NCI-H1092 (cell line): Measurements from ENCODE around the gene CD52.
A peak's percentile ranks its signal among the peaks of the same experiment; 100 is the strongest.
"Not testable (repeated sequence)": the region's sequence is repeated elsewhere in the genome, so short reads cannot be mapped to it uniquely, and the experiment has no call there.

ENCODE experiments used
- DNase-seq: peaks from one replicate; lab custom pipeline; 2025; lab: John Stamatoyannopoulos, UW

Gene CD52

GRCh38 chr1:26302733-26303405 is 14.9 kb upstream of the CD52 start:
- DNase-seq, result no peak

- no peak for DNase-seq
Measured at GRCh38 chr1:26305667-26306289, 12.0 kb upstream of the CD52 start.

GRCh38 chr1:26306290-26307229 is 11.2 kb upstream of the CD52 start, which contains the start of gene UBXN11:
UBXN11 (minus strand) TSS chr1:26306636; CDS start chr1:26302883, 3,753 bp downstream.
- DNase-seq, result peak; percentile 99

DNA sequence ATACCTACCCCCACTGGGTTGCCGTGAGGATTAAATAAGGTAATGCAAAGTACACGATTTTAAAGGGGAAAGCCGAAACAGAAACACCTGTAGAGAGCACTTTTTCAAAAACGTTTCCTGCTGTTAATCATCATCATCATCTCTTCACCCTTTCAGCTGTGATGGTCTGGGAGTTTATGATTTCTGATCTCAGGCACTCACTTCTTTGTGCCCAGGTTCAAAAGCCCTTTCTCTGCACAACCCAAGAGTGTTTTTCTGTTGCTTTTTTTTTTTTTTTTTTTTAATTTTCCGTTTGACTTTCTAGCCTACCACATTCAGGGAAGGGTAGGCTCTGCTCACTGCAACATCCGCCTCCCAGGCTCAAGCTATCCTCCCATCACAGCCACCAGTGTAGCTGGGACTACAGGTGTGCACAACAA is 10.4 kb upstream of the CD52 start:
- DNase-seq, result no peak

DNA sequence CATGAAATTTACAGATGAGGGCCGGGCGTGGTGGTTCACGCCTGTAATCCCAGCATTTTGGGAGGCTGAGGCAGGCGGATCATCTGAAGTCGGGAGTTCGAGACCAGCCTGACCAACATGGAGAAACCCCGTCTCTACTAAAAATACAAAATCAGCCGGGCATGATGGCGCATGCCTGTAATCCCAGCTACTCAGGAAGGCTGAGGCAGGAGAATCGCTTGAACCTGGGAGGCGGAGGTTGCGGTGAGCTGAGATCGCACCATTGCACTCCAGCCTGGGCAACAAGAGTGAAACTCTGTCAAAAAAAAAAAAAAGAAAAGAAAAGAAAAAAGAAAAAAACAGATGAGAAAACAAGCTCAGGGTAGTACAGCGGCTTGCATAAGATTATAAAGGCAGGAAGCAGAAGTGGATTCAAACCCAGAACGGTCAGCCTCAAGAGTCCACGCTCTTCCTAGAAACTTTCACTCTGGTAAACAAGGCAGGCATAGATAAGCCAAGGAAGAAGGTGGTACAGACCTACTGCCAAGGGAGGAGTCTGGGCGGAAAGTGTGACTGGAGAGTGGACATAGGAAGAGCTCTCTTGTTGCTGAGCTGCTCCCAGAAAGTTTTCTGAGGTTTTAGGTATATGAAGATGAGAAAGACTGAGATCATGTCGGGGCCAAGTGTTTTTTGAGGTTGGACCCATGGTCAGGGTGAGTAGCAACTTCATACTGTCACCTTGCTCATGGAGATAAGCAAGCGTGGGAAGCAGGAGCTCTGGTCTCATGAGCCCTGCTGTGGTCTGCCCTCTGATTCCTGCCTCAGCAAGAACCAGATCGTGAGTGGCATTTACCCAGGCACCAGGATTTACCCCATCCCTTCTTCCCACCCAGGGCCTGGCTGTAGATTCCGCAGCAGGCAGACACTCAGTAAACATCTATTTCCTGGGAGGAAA is 9.5 kb upstream of the CD52 start:
- DNase-seq, result not testable (repeated sequence)

DNA sequence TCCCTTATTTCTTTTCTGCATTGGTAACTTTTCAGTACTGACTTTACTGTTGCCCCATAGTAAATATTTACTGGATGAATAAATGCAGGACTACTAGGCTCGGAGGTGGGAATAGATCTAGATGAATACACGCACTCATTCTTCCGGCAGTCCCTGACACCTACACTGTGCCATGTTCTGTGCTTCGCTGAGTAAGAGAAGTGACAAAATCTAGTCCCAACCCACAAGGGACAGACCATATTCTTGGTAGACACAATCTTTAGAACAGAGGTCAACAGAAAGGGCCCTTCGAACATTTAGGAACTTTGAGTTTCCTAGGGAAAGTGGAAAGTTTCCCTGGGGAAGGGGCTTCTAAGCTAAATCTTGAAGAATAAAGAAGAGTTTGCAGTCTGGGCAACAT is 3.3 kb upstream of the CD52 start:
- DNase-seq, result no peak

GRCh38 chr1:26315874-26316850 is 1.6 kb upstream of the CD52 start:
- DNase-seq, result no peak

DNA sequence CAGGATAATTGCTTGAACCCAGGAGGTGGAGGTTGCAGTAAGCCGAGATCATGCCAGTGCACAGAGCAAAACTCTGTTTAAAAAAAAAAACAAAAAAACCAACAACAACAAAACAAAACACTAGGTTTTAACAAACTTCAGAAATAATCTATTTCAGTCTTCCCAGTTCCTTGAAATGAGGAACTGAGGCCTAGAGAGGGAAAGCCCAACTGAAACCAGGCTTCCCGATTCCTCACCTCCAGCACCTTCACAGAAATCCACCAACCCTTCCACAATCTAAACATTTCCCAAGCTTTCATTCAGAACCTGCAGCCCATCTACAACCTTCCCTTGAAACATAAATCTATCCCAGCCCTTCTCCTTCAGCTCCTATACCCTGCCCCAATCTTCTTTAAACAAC is 612 bp upstream of the CD52 start:
- DNase-seq, result no peak

- no peak for DNase-seq
Measured at GRCh38 chr1:26318338-26319064, 743 bp downstream of the CD52 start.

- DNase-seq, result no peak
Measured at GRCh38 chr1:26320896-26321295, 3.1 kb downstream of the CD52 start.

- peak; percentile 71 for DNase-seq
Measured at GRCh38 chr1:26321315-26322041, 3.7 kb downstream of the CD52 start.

DNA sequence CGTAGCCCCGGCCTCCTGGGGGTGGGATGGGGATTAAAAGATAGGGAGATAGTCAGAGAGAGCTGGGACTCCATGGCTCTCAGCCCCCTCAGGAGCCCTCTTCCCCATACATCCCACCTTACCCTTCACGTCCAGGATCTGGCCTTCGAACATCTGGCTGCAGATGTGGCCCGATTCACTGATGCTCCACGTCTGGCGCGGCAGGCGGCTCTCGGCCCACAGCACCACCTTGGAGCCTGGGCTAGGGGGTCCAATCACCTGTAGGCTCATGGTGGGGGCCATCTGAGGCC is 4.2 kb downstream of the CD52 start:
- DNase-seq, result no peak

DNA sequence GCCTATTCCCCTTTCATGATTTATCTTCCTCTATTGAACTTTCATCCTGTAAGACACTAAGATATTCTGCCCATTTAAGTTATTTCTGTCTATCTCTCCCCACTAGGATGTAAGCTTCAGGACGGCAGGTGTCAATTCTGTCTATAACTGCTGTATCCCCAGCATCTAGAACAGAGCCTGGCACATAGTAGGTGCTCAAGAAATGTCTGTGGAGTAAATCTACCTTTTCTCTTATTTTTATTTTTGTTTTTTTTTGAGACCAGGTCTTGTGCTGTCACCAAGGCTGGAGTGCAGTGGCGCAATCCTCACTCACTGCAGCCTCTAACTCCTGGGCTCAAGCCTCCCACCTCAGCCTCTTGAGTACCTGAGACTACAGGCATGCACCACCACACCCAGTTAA is 5.6 kb downstream of the CD52 start:
- DNase-seq, result no peak

- no peak for DNase-seq
Measured at GRCh38 chr1:26324550-26324949, 6.8 kb downstream of the CD52 start.

- no peak for DNase-seq
Measured at GRCh38 chr1:26327956-26328362, 10.2 kb downstream of the CD52 start.

- DNase-seq, result no peak
Measured at GRCh38 chr1:26328597-26328996, 10.8 kb downstream of the CD52 start.

- not testable (repeated sequence) for DNase-seq
Measured at GRCh38 chr1:26329380-26329779, 11.6 kb downstream of the CD52 start.

DNA sequence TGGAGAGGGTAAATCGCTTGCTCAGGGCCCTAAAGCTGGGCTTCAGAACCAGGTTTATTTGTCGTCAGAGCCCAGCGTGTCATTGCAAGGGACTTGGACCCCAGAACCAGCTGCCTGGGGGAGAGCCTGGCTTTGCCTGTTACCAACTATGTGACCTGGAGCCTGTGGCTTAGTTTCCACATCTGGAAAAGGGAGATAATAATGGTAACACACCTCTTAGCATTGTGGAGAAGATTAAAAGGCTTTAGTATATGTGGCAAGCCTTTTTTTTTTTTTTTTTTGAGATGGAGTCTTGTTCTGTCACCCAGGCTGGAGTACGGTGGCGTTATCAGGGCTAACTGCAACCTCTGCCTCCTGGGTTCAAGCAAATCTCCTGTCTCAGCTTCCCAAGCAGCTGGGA is 12.5 kb downstream of the CD52 start:
- DNase-seq, result no peak

DNA sequence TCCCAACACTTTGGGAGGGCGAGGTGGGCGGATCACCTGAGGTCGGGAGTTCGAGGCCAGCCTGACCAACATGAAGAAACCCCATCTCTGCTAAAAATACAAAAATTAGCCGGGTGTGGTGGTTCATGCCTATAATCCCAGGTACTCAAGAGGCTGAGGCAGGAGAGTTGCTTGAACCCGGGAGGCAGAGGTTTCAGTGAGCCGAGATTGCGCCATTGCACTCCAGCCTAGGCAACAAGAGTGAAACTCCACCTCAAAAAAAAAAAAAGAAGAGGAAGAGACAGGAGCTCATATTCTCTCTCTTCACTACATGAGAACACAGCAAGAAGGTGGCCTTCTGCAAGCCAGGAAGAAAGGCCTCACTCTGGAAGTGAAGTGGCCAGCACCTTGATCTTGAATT is 15.6 kb downstream of the CD52 start:
- DNase-seq, result not testable (repeated sequence)
